Measurements from ENCODE around the gene ARSK. TPM values are rescaled to one million over a fixed set of nuclear protein-coding genes. Genes with fewer than 3 reads are reported as not detected.
A peak's percentile ranks its signal among the peaks of the same experiment; 100 is the strongest.

Gene ARSK, protein sequence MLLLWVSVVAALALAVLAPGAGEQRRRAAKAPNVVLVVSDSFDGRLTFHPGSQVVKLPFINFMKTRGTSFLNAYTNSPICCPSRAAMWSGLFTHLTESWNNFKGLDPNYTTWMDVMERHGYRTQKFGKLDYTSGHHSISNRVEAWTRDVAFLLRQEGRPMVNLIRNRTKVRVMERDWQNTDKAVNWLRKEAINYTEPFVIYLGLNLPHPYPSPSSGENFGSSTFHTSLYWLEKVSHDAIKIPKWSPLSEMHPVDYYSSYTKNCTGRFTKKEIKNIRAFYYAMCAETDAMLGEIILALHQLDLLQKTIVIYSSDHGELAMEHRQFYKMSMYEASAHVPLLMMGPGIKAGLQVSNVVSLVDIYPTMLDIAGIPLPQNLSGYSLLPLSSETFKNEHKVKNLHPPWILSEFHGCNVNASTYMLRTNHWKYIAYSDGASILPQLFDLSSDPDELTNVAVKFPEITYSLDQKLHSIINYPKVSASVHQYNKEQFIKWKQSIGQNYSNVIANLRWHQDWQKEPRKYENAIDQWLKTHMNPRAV
- 3.9 TPM for total RNA-seq

DNA sequence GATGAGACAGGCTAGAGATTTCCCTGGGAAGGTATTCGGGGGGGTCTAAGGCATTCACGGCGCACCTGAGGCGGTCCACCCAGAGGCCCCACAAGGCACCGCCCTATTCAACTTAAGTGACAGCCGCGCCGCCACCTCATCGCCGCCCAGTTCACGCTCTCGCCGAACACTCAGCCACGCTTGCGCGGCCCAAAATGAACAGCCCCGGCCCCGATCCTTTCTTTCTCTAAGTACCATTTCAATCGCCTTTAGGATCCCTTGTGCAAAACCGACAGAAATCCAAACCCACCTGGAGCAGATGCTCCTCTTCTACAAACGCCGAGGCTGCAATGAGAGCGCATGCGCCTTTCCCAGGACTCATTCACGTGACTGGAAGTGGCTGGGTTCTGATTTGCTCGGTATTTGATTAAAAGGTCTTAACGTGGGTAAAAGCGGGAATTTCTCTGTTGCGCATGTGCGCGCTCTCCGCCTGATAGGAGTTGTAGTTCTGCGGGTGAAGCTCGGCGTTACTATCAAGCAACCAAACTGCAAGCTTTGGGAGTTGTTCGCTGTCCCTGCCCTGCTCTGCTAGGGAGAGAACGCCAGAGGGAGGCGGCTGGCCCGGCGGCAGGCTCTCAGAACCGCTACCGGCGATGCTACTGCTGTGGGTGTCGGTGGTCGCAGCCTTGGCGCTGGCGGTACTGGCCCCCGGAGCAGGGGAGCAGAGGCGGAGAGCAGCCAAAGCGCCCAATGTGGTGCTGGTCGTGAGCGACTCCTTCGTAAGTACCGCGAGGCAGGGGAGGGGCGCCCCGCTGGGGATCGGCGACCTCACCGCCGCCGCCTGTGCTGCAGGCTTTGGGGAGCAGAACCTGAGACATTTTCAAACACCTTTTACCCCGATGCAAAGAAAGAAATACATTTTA is at the start of gene ARSK, which contains the start of gene SKIC3:
Gene ARSK, plus strand, starts transcription at position 455 of the 902 bp plus-strand sequence. Its CDS starts 178 bp downstream, at position 633.
Gene SKIC3, minus strand, starts transcription at position 331 of the 902 bp plus-strand sequence. CDS start 7,827 bp downstream, outside the sequence.
- peak; percentile 96 for DNase-seq (ENCODE audit: low spot score)
- peak; percentile 93 for ATAC-seq

DNA sequence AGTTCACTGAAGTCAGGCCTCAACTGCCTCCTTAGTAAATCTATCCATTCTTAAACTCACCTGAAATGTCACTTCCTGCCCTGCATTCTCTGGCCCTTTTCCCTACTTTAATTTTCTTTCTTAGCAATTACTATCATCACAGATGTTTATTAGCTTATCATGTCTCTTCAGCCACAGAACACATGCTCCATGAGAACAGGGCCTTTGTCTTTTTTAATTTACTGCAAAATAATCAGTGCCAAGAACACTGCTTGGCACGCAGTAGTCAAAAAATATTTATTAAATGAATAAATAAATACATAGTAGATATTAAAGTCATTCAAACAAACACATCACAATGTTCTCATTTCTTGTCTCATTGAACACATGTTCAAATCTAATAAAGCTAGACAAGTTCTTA is 46.4 kb upstream of the ARSK start:
- no peak for DNase-seq (ENCODE audit: low spot score)
- no peak for ATAC-seq

DNA sequence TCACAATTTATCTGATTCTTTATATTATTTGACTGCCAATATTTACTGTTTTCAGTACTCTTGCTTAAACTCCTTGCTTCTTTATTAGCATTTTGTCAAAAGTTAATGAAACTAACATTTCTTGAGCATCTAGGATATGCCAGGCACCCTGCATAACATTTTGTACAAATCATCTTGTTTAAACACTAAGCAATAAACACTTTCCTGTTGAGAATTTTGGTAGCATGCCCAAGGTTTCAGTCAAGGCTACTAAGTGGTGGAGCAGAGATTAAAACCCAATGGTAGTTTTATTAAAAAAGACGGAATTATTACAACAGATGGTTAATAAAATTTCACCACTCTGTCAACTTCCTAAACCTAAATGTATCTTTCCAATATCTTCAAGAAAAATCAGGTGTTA is 43.3 kb upstream of the ARSK start:
- ATAC-seq (no peak), DNase-seq (ENCODE audit: low spot score) (no peak)

DNA sequence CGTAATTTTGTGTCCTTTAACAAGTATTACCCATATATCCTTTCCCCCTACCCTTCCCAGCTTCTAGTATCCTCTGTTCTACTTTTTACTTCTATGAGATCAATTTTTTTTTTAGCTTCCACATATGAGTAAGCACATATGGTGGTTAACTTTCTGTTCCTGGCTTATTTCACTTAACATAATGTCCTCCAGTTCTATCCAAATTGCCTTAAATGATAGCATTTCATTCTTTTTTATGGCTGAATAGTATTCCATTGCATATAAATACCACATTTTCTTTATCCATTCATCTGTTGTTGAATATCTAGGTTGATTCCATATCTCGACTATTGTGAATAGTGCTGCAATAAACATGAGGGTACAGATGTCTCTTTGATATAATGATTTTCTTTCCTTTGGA is 36.5 kb upstream of the ARSK start:
- no peak for DNase-seq (ENCODE audit: low spot score)
- no peak for ATAC-seq

DNA sequence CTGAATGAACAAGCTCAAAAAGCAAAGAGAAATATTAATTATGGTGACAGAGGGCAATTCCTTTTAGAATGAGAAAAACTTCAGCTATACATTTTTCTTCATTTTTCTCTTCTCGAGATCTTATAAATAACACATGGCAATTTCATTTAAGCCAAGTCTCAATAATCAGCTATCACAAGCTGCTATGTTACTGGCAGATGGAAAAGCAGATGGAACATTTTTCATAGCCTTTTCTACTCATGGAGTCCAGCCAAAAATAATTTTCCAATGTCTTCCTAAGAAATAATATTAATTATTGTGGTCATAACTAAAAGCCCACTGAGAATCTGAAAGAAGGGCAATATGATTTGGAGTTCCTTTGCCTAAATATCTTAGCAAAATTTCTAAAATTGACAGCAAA is 35.8 kb upstream of the ARSK start:
- ATAC-seq (no peak), DNase-seq (ENCODE audit: low spot score) (no peak)

DNA sequence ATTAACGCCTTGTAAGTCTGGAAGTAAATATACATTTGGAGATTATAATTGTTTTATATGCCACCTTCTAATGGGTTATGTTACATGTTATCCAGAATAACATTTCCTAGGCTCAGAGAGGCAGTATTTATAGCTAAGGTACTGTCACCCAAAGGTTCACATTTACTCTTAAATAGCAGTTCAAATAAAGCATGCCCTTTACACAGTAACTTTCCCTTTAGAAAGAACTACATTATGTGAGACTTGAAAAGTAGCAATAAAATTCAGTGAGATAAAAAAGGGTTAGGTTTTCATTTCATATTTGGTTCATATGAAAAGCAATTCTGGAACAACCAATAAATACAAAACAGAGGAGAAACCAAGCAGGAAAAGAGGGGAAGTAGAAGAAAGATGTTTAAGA is 35.2 kb upstream of the ARSK start:
- DNase-seq (ENCODE audit: low spot score) = no peak
- no peak for ATAC-seq

DNA sequence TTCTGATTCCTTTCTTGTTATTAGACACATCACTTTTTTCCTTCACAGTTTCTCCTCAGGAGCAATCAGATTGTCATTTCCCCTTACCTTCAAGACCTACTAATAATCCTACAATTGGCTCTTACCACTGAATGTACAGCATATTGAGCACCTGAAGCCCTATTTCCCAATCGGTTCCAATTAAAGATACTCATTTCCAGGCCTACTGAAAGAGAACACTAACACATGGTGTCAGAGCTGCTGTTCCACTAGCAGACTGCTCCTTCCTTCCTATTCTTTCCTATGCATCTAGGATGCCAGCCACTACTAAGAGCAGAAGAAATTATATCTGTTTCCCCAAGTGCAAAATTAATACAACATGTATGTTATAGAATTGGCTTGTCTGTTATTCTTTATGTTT is 34.7 kb upstream of the ARSK start:
- ATAC-seq (no peak), DNase-seq (ENCODE audit: low spot score) (no peak)

DNA sequence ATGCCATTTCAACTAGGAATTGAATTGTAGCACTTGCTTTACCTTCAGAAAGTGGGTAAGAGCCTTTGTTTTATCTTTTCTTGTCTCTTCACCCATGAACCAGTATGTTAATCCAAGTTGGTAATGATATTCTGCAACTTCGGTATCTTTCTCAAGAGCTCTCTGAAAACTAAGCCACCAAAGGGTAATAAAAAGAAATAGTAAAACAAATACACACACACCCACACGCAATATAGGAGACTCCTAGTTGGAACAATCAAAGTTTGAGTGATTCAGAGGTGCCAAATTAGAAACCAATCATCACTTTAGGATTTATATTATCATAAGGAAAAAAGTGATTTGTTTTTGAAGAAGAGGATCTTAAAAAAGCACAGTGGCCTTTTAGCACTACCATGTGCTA is 30.5 kb upstream of the ARSK start:
- no peak for ATAC-seq
- no peak for DNase-seq (ENCODE audit: low spot score)

DNA sequence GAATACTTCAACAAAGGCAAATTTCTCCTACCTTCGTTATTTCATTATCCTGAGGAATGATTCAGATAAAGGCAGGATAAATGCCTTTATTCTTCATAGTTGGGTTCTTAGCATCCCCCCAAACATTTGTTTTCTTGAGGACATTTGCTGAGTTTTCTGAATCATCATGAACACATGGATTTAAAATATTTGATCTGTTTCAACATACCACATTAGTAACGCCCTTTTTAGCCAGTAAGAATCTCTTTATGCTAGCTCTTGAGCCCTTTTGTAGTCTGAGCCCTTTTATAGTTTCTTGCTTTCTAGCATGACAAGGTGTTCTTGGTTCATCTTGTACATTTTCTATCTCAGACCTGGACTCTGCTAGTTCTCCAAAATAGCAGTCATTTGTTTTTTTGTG is 28.0 kb upstream of the ARSK start:
- ATAC-seq (no peak), DNase-seq (ENCODE audit: low spot score) (no peak)

DNA sequence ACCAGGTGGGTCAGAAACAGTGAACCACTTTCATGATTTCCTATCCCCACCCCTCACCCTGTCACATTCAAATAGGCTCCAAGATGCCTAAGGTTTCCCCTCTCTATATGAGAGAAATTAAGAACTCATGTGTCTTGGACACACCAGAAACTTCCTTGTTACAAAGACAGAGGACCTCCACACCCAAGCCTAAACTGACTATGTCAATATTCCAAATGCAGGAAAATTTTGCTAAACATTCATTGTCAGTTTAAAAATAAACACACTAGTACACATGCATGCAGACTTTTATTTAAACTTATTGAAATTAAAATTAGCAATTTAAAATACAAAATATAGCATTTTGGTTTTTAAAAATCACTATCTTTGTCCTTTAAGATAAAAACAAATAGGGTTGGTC is 26.3 kb upstream of the ARSK start:
- DNase-seq (ENCODE audit: low spot score) = no peak
- no peak for ATAC-seq

DNA sequence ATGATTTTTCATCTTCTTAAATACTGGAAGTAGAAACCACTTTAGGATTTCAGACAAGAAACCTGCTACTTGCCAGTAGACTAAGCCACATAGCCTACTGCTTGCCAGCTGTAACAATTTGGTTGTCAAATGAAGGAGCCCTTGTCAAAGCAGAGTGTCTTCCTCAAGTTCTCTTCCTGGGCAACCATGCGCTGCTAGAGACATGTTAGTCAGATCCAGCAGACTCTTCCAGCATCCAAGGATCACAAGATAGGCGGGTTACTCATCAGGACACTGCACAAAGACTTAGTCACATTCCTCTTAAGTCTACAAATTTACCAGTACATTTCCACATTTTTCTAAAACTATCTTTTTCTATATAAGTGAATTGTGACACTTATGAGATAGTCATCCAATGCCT is 24.5 kb upstream of the ARSK start:
- ATAC-seq (no peak), DNase-seq (ENCODE audit: low spot score) (no peak)

DNA sequence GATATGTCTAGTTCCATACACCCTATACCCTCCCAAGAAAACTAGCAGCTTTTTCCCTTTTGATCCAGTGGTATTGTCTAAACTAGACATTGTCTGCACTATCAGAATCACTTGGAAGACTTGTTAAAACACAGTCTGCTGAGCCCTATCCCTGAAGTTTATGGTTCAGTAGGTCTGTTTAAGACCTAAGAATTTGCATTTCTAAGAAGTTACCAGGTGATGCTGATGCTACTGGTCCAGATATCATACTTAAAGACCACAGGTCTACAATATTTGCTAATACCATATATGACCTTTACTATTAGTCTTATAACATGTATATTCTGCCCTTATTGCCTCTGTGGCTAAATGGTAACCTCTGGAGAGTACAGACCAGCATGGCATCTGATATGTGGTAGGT is 23.4 kb upstream of the ARSK start:
- DNase-seq (ENCODE audit: low spot score) = no peak
- no peak for ATAC-seq

DNA sequence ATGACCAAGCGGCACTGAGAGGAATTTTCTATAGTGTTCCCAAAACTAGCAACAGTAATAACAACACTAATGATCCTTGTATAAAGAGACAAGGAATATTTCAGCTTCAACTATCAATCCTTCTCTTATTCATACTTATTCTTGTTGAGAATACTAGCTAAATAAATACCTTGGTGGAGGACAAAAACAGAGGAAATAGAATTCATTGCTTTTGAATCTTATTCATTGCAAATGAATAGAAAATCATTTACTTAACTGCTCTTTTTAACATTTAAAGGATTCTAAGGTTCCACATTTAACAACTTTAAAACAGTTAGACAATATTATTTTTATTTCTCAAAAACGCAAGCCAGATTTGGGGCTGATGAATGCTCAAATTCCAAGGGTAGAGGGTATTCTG is 22.5 kb upstream of the ARSK start:
- ATAC-seq (no peak), DNase-seq (ENCODE audit: low spot score) (no peak)

DNA sequence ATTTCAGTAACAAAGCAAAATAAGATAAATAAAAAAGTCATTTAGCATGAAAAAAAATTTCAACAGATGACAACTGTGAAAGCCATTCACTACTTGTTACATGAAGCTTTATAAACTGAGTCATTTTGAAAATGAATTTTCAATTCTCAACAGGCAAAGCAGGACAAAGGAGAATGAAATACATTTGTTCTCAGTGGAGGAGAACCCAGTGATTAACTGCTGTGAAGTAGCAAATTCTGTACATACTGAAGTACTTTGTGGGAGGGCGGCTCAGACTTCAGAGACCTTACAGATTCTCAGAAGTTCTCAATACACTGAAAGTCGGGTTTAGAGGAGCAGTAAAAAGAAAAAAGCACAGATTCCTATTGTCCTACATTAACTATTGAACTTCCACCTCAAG is 21.8 kb upstream of the ARSK start:
- DNase-seq (ENCODE audit: low spot score) = no peak
- ATAC-seq = no peak

DNA sequence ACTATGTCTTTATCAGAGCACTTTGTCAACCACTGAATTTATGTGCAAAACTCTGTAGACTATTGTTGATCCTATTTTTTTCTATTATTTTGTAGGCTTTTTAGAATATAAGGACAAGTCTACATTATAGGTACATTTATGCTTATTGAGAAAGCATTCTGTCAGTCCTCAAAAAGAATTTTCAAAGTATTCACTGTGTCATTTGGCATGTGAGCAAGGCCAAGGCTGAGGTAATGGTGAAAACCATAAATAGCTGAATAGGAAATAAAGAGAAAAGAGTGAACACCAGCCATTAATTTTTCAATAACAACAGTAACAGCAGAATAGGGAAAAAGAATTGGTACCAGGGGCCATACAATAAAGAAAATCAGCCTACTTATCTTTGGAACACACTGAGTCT is 21.1 kb upstream of the ARSK start:
- DNase-seq (ENCODE audit: low spot score) (no peak), ATAC-seq (no peak)

DNA sequence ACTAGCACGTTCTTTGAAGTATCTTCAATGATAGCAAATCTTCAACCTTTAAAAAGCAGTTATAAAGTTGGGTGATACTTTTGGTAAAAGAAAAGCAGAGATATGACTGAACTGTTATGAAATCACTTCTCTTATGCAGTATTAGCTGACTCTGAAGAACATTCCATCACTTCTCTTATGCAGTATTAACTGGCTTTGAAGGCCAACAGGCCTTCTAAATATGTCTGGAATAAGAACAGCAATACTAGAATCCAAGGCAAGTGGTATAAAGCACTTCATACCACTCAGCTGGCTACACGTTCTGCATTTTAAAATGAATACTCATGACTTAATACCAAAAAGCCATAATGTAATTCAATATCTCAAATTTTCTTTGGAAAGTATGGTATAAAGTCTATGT is 17.4 kb upstream of the ARSK start:
- no peak for ATAC-seq
- DNase-seq (ENCODE audit: low spot score) = no peak

DNA sequence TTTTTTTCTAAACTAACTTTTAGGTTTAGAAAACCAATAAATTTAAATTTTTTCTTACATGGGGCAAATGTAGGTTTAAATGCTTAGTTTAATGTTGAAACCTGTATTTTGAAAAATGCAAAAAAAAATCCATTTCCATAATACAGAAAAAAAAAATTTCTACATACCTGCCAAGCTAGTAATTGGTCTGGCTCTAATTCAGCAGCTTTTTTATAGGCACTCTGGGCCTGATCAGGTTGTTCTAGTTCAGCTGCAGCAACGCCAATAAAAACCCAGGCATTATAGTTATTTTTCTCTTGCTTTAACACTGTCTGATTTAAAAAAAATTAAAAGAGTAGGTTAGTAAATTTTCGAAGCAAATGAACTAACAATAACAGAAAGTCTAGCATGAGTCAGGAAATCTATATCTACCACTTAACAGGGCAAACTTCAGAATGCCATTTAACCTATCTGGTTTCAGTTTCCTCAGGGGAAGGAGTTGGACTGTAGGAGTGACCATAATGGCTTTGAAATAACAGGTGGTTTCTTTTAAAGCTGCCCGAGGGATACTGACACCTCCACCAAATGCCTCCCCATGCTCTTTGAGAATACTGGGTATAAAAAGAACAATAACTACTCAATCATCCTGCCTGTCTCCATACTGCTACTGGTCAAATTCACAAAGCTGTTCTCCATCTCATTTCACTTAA is 11.7 kb upstream of the ARSK start:
- DNase-seq (ENCODE audit: low spot score) = no peak
- peak; percentile 50 for ATAC-seq

DNA sequence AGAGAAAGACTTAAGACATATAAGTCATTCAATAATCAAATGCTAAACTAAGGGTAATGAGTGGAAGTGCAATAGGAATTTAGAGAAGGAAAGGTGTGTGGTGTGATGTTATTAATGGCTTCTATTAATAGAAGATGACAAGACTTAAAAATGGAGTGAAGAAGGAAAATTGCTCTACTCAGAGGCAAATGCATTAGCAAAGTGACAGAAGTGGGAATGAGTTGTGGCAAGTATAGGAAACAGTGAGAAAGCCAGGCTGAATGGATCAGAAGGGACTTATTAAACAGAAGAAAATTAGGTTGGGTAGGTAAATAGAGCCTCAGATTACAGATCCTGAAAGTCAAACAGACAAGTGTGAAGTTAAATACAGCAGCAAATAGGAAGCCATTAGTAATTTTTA is 5.9 kb upstream of the ARSK start:
- ATAC-seq (no peak), DNase-seq (ENCODE audit: low spot score) (no peak)

DNA sequence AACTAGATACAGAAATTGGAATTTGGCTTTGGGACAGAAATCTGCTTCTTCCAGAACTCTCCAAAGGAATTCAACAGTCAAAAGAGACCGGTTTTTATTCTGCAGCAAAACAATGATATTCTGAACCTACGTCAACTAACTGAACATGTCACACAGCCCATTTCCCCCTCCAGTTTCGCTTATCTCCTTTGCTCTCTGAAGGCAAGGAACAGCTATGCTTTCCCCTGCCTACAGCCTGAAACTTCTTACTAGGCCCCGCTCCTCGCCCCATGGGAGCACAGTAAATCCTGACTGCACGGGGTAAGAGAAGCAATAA is 612 bp upstream of the ARSK start:
- peak; percentile 44 for ATAC-seq

DNA sequence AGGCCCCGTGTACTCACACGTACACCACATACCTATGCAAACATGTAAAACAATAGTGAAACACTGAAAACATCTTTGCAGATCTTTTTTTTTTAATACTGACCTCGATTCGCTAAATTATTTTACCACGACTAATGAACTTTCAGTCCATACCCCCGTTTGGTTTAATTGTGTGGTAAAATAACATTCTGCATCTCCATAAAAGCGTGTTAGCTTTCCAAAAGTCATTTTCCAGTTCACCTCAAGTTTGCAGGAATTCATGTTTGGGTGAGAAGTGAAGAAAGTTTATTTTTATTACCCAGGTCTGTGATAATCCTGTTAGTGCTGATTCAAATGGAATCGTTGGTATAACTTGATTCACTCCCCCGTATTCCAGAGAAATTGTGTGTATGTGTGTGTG is 652 bp downstream of the ARSK start:
- ATAC-seq (no peak), DNase-seq (ENCODE audit: low spot score) (no peak)

More for the DNA sequence above, 612 bp upstream of the ARSK start:
- DNase-seq (ENCODE audit: low spot score) = no peak

DNA sequence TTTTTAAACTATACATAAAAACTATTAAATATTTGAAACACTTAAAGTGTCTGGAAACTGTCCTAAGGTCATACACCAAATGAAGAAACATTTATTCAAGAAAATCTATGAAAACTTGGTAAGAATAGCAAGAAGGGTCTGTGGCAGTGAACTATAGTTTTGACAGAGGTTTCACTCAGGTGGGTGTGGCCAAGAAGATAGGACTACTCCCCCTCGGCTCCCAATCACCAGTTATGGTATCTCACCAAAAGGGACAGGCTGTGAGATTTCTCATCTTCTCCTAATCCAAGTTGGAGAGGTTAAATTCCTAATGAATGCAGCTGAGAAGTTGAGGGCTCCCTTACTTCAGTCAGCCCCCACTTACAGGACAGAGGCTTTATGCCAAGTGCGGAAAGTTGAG is 2.9 kb downstream of the ARSK start:
- no peak for ATAC-seq
- DNase-seq (ENCODE audit: low spot score) = no peak

Measured in left lobe of liver (tissue), 2 donors.